Activated CD4-positive, alpha-beta T cell treated with anti-CD3 and anti-CD28 coated beads, Interleukin-2, amount 10 ng/mL, durations not matched to agents 7 days and 5 days (primary cell): ENCODE results near the gene TPM2. TPM values are rescaled to one million over a fixed set of nuclear protein-coding genes. Genes with fewer than 3 reads are reported as not detected.

Experiments
- CTCF ChIA-PET: fragments of 350-600 bp; sonication (Branson Sonifier 250); formaldehyde crosslinking; loops from one replicate; lab custom pipeline; 2021; ENCODE audit warnings: antibody characterized with exemption; lab: Charles Lee
- POLR2A ChIA-PET: fragments of 350-600 bp; sonication (Branson Sonifier 250); formaldehyde crosslinking; loops from one replicate; lab custom pipeline; 2021; ENCODE audit warnings: antibody characterized with exemption; lab: Charles Lee
- DNase-seq: peaks from one replicate; pipeline ENCODE4 v3.0.0-alpha.2; 2020
- H3K27ac Mint-ChIP-seq: one replicate; pipeline ENCODE4 v1.8.0; 2021; ENCODE audit warnings: mild to moderate bottlenecking, moderate library complexity, mixed read lengths
- H3K27me3 Mint-ChIP-seq: one replicate; pipeline ENCODE4 v1.8.0; 2021; ENCODE audit warnings: mixed read lengths
- H3K36me3 Mint-ChIP-seq: one replicate; pipeline ENCODE4 v1.8.0; 2021; ENCODE audit warnings: low read depth, mixed read lengths
- H3K4me1 Mint-ChIP-seq: one replicate; pipeline ENCODE4 v1.8.0; 2021; ENCODE audit warnings: mixed read lengths
- H3K4me3 Mint-ChIP-seq: one replicate; pipeline ENCODE4 v1.8.0; 2021; ENCODE audit warnings: mild to moderate bottlenecking, moderate library complexity, mixed read lengths
- H3K9me3 Mint-ChIP-seq: one replicate; pipeline ENCODE4 v1.8.0; 2021; ENCODE audit warnings: mixed read lengths
- total RNA-seq, 2 experiments: library from RNA; stranded (reverse); gene quantifications; one replicate each; pipeline ENCODE4 v1.2.3, GENCODE V29; 2021

Gene TPM2
- total RNA-seq, 2 experiments from 2014 or later: 13.1 to 13.4 TPM

GRCh38 chr9:35688558-35689541 is 875 bp downstream of the TPM2 start:
- Mint-ChIP-seq H3K27me3 (no peaks in the 10 kb centered on the region), H3K4me1 (peaks cover 22% of the 10 kb centered on the region), H3K9me3 (no peaks in the 10 kb centered on the region), H3K36me3 (no peaks in the 10 kb centered on the region), H3K27ac (no peak overlapping the region), H3K4me3 (peak overlapping the region; percentile 59)
- DNase-seq: no peak
- ChIA-PET POLR2A (interaction anchor here (0.6 kb wide), 1 partner anchor 207 kb away, joined by 3 read pairs; no protein-coding TSS in a partner anchor), CTCF (interaction anchor here (0.7 to 2.6 kb wide), 11 partner anchors 9 to 44 kb away, joined by 3 to 14 read pairs (median 4); partner anchors contain the start of genes ARHGEF39, CCDC107, CREB3 and RMRP)

GRCh38 chr9:35687972-35688557 is 1.7 kb downstream of the TPM2 start:
- Mint-ChIP-seq H3K4me3 (no peak overlapping the region), H3K36me3 (no peaks in the 10 kb centered on the region), H3K27ac (no peak overlapping the region), H3K27me3 (no peaks in the 10 kb centered on the region), H3K4me1 (peaks cover 22% of the 10 kb centered on the region), H3K9me3 (no peaks in the 10 kb centered on the region)
- ChIA-PET POLR2A (no interaction called here), CTCF (interaction anchor here (0.7 to 2.6 kb wide), 10 partner anchors 8 to 45 kb away, joined by 3 to 14 read pairs (median 4); partner anchors contain the start of genes ARHGEF39, CCDC107, CREB3 and RMRP)
- DNase-seq: no peak

GRCh38 chr9:35687306-35687705 is 2.4 kb downstream of the TPM2 start:
- Mint-ChIP-seq H3K4me1 (peaks cover 22% of the 10 kb centered on the region), H3K27me3 (no peaks in the 10 kb centered on the region), H3K27ac (no peak overlapping the region), H3K9me3 (no peaks in the 10 kb centered on the region), H3K36me3 (no peaks in the 10 kb centered on the region), H3K4me3 (no peak overlapping the region)
- CTCF ChIA-PET: interaction anchor here (1.1 to 2.6 kb wide), 3 partner anchors 10 to 40 kb away, joined by 5 to 14 read pairs (median 10); partner anchors contain the start of genes CCDC107 and RMRP
- POLR2A ChIA-PET: no interaction called here
- DNase-seq: no peak

GRCh38 chr9:35686222-35687203 is 3.2 kb downstream of the TPM2 start:
- Mint-ChIP-seq H3K4me1 (peaks cover 18% of the 10 kb centered on the region), H3K27ac (peak overlapping the region; percentile 58), H3K4me3 (no peak overlapping the region), H3K9me3 (no peaks in the 10 kb centered on the region), H3K27me3 (no peaks in the 10 kb centered on the region), H3K36me3 (no peaks in the 10 kb centered on the region)
- no peak for DNase-seq
- ChIA-PET POLR2A (interaction anchor here (0.6 to 0.7 kb wide), 2 partner anchors 59 to 98 kb away, joined by 3 to 5 read pairs; no protein-coding TSS in a partner anchor), CTCF (interaction anchor here (0.9 to 4.0 kb wide), 5 partner anchors 10 to 39 kb away, joined by 4 to 26 read pairs (median 10); partner anchors contain the start of genes ARHGEF39, CCDC107 and RMRP)

DNA sequence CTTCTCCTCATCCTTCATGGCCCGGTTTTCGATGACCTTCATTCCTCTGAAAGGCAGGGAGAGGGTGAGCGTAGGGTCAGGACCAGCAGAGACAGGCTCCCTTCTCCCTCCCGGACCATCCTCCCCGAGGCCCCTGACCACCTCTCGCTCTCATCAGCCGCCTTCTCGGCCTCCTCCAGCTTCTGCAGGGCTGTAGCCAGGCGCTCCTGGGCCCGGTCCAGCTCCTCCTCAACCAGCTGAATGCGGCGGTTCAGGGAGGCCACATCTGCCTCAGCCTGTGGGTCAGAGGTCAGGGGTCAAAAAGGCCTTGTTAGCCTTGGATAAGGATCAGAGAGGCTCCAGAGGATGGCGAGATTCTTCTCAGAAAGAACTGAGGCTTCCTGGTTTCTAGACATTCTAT is 4.2 kb downstream of the TPM2 start:
- POLR2A ChIA-PET: interaction anchor here (0.6 kb wide), 1 partner anchor 58 kb away, joined by 3 read pairs; no protein-coding TSS in a partner anchor
- no peaks in the 10 kb centered on the region for H3K36me3 Mint-ChIP-seq

GRCh38 chr9:35684921-35685320 is 4.8 kb downstream of the TPM2 start:
- no peaks in the 10 kb centered on the region for H3K9me3 Mint-ChIP-seq
- ChIA-PET CTCF (interaction anchor here (0.7 to 4.0 kb wide), 4 partner anchors 11 to 27 kb away, joined by 3 to 26 read pairs (median 8); partner anchors contain the start of genes CCDC107 and RMRP), POLR2A (no interaction called here)
- no peak overlapping the region for H3K4me3 Mint-ChIP-seq
- H3K36me3 Mint-ChIP-seq: no peaks in the 10 kb centered on the region
- no peak for DNase-seq
- no peaks in the 10 kb centered on the region for H3K27me3 Mint-ChIP-seq
- peaks cover 9% of the 10 kb centered on the region for H3K4me1 Mint-ChIP-seq
- H3K27ac Mint-ChIP-seq: no peak overlapping the region

More for the DNA sequence above, 4.2 kb downstream of the TPM2 start:
- no peak overlapping the region for H3K4me3 Mint-ChIP-seq
- DNase-seq: no peak
- H3K9me3 Mint-ChIP-seq: no peaks in the 10 kb centered on the region
- CTCF ChIA-PET: interaction anchor here (0.7 to 4.0 kb wide), 4 partner anchors 11 to 28 kb away, joined by 3 to 26 read pairs (median 8); partner anchors contain the start of genes CCDC107 and RMRP
- no peaks in the 10 kb centered on the region for H3K27me3 Mint-ChIP-seq
- peaks cover 9% of the 10 kb centered on the region for H3K4me1 Mint-ChIP-seq
- H3K27ac Mint-ChIP-seq: no peak overlapping the region

GRCh38 chr9:35683323-35683722 is 6.4 kb downstream of the TPM2 start:
- POLR2A ChIA-PET: no interaction called here
- no peaks in the 10 kb centered on the region for H3K27me3 Mint-ChIP-seq
- no peaks in the 10 kb centered on the region for H3K36me3 Mint-ChIP-seq
- H3K27ac Mint-ChIP-seq: no peak overlapping the region
- no peak overlapping the region for H3K4me3 Mint-ChIP-seq
- DNase-seq: no peak
- no peaks in the 10 kb centered on the region for H3K9me3 Mint-ChIP-seq
- peaks cover 1% of the 10 kb centered on the region for H3K4me1 Mint-ChIP-seq
- CTCF ChIA-PET: interaction anchor here (1.2 to 4.0 kb wide), 4 partner anchors 13 to 41 kb away, joined by 3 to 26 read pairs (median 8); partner anchors contain the start of genes CCDC107 and RMRP

DNA sequence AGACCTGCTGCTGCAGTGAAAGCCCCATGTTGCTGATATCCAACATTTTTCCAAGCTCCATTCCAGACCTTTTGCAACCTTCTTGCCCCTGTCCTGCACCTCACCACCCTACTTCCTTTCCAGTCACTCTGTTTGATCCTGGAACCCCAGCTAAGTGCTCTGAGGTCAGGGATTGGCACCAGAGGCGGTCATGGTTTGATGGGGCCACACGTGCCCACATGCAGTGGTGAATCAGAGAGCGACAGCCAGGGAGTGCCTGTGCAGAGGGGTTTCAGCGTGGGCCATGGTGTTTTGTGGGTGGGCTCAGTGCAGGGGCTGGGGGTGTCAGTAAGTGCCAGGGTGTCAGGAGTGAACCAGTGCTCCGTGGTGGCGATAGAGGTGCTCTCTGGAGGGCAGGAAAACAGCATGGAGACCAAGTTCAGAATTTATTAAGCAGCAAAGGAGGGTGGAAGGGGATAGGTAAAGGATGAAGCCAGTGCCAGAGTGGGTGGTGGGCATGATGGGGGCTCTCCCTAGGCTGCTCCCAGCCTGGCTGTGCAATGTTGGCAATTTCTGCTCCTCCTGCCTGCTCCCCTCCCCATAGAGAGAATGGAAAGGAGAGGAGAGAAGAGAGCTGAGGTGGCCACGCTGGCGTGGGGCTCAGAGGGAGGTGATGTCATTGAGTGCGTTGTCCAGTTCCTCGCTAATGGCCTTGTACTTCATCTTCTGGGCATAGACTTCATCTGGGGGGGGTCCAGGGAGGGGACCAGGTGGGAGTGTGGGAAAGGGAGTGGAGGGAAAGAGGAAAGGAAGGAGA is 7.0 kb downstream of the TPM2 start:
- DNase-seq: no peak
- no peak overlapping the region for H3K27ac Mint-ChIP-seq

DNA sequence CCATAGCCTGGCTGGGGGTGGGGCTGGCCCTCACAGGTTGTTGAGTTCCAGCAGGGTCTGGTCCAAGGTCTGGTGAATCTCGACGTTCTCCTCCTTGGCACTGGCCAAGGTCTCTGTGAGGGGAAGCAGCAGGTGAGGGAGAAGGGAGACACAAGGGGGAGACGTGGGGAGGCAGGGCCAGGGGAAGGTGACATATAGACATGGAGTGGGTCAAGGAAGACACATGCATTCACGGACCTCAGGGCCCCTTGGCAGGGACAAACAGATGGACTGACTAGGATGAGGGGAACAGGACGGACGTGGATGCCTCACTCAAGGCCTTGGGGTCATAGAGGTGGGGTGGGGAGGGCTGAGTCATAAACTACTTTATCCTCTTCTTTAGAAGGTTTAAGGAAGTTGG is 7.7 kb downstream of the TPM2 start:
- no peak overlapping the region for H3K4me3 Mint-ChIP-seq
- no peak overlapping the region for H3K27ac Mint-ChIP-seq
- ChIA-PET CTCF (interaction anchor here (2.2 kb wide), 1 partner anchor 24 kb away, joined by 8 read pairs; the partner anchor contains the start of genes CCDC107 and RMRP), POLR2A (no interaction called here)
- DNase-seq: no peak
- no peaks in the 10 kb centered on the region for H3K9me3 Mint-ChIP-seq
- peaks cover 4% of the 10 kb centered on the region for H3K27me3 Mint-ChIP-seq
- H3K36me3 Mint-ChIP-seq: no peaks in the 10 kb centered on the region
- peaks cover 1% of the 10 kb centered on the region for H3K4me1 Mint-ChIP-seq

More for the DNA sequence above, 7.0 kb downstream of the TPM2 start:
- H3K4me3 Mint-ChIP-seq: no peak overlapping the region
- peaks cover 1% of the 10 kb centered on the region for H3K27me3 Mint-ChIP-seq
- H3K9me3 Mint-ChIP-seq: no peaks in the 10 kb centered on the region
- ChIA-PET CTCF (interaction anchor here (1.2 to 4.0 kb wide), 4 partner anchors 12 to 42 kb away, joined by 3 to 26 read pairs (median 8); partner anchors contain the start of genes CCDC107 and RMRP), POLR2A (no interaction called here)
- no peaks in the 10 kb centered on the region for H3K36me3 Mint-ChIP-seq
- H3K4me1 Mint-ChIP-seq: peaks cover 1% of the 10 kb centered on the region

- peaks cover 5% of the 10 kb centered on the region for H3K4me1 Mint-ChIP-seq
- H3K36me3 Mint-ChIP-seq: no peaks in the 10 kb centered on the region
- POLR2A ChIA-PET: no interaction called here
- no peak overlapping the region for H3K27ac Mint-ChIP-seq
- no peaks in the 10 kb centered on the region for H3K9me3 Mint-ChIP-seq
- CTCF ChIA-PET: interaction anchor here (0.6 to 2.5 kb wide), 3 partner anchors 14 to 266 kb away, joined by 3 to 8 read pairs (median 5); partner anchors contain the start of genes CCDC107 and RMRP
- peaks cover 7% of the 10 kb centered on the region for H3K27me3 Mint-ChIP-seq
- DNase-seq: no peak
- H3K4me3 Mint-ChIP-seq: no peak overlapping the region
Measured at GRCh38 chr9:35681341-35682002, 8.3 kb downstream of the TPM2 start.
